HG03064 (cell line): Measurements from ENCODE around the gene LIX1.
"Not testable (repeated sequence)": the region's sequence is repeated elsewhere in the genome, so short reads cannot be mapped to it uniquely, and the experiment has no call there.

Experiments
- ATAC-seq: cut with Tn5 transposase; IDR thresholded peaks from one replicate; pipeline ENCODE4 v1.9.1; 2021; ENCODE audit warnings: low read depth; ENCODE audit not compliant: unreplicated experiment

The LIX1 gene

GRCh38 chr5:97142521-97143254, at the start of gene LIX1:
TSS of gene LIX1 (minus strand) at chr5:97142611. CDS start at chr5:97142576, 35 bp downstream.
- ATAC-seq, result peak; percentile 88

GRCh38 chr5:97191893-97192292, 49.5 kb upstream of the LIX1 start:
- ATAC-seq, result no peak

- ATAC-seq, result not testable (repeated sequence)
Measured at GRCh38 chr5:97189523-97189922, 47.1 kb upstream of the LIX1 start.

GRCh38 chr5:97183930-97184213, 41.5 kb upstream of the LIX1 start:
- ATAC-seq, result no peak

GRCh38 chr5:97183100-97183929, 40.9 kb upstream of the LIX1 start, which contains the start of gene RIOK2:
TSS of gene RIOK2 (minus strand) at chr5:97183247. CDS start at chr5:97183191, 56 bp downstream.
- ATAC-seq, result peak; percentile 92

- ATAC-seq, result no peak
Measured at GRCh38 chr5:97182571-97183099, 40.2 kb upstream of the LIX1 start.

- no peak for ATAC-seq
Measured at GRCh38 chr5:97181856-97182545, 39.6 kb upstream of the LIX1 start.

- not testable (repeated sequence) for ATAC-seq
Measured at GRCh38 chr5:97179457-97179856, 37.0 kb upstream of the LIX1 start.

GRCh38 chr5:97172227-97172626, 29.8 kb upstream of the LIX1 start:
- ATAC-seq, result no peak

GRCh38 chr5:97171703-97172102, 29.3 kb upstream of the LIX1 start:
- ATAC-seq, result no peak

GRCh38 chr5:97167435-97167834, 25.0 kb upstream of the LIX1 start:
- ATAC-seq, result peak; percentile 72

GRCh38 chr5:97165726-97166125, 23.3 kb upstream of the LIX1 start:
- ATAC-seq, result no peak

- no peak for ATAC-seq
Measured at GRCh38 chr5:97164846-97165245, 22.4 kb upstream of the LIX1 start.

- no peak for ATAC-seq
Measured at GRCh38 chr5:97163790-97164285, 21.4 kb upstream of the LIX1 start.

- ATAC-seq, result no peak
Measured at GRCh38 chr5:97163360-97163764, 21.0 kb upstream of the LIX1 start.

GRCh38 chr5:97162045-97162444, 19.6 kb upstream of the LIX1 start:
- no peak for ATAC-seq

- ATAC-seq, result no peak
Measured at GRCh38 chr5:97157689-97158088, 15.3 kb upstream of the LIX1 start.

- ATAC-seq, result no peak
Measured at GRCh38 chr5:97151370-97151769, 9.0 kb upstream of the LIX1 start.

GRCh38 chr5:97150401-97150800, 8.0 kb upstream of the LIX1 start:
- no peak for ATAC-seq

GRCh38 chr5:97149709-97150108, 7.3 kb upstream of the LIX1 start:
- no peak for ATAC-seq

- no peak for ATAC-seq
Measured at GRCh38 chr5:97148288-97148687, 5.9 kb upstream of the LIX1 start.
